ENCODE measurements around the gene LARP1. TPM values are rescaled to one million over a fixed set of nuclear protein-coding genes. Genes with fewer than 3 reads are reported as not detected.

LARP1 gene
- total and polyA plus RNA-seq, 4 donors = 26.0 to 74.1 (median 32.6) TPM

DNA sequence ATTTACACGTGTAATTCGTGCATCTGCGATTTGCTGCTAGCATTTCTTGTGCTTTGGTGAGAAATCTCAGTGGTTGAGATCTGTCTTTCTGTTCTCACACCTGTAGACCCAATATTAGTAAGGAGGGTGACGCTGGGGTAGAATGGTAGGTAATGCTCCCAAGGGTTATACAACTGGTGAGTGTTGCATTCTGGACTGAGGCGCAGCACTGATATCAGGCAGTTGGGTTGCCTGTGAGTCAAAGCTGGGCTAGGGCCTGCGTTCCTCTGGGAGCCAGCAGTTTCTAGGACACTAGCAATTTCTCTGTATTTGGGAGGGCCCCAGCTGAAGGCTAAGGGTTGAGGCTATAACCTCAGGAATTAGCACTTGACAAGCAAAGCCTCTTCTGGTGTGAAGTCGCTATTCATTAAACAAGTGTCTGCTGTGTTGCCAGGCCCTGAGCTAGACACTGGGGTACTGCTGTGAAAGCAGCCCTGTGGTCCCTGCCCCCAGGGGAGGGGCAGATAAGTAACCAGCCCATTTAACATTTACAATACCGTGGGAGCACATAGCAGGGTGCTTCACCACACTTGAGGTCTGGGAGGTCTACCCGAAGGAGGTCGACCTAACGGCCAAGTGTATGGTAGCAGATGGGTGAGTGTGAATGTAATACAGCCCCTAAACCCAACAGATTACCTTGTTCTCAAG is 28.7 kb downstream of the LARP1 start:
- Histone ChIP-seq H3K36me3 (ENCODE audit: control insufficient read depth in 4 of 4, insufficient read depth in 3 of 4, low read depth in 1 of 4, low read length in 3 of 4) (no peaks in the 10 kb centered on the region), H3K27ac (ENCODE audit: low read depth in 1 of 2, low read length in 2 of 2) (no peak overlapping the region), H3K27me3 (ENCODE audit: control insufficient read depth in 4 of 4, insufficient read depth in 4 of 4, low read length in 3 of 4) (no peaks in the 10 kb centered on the region), H3K4me1 (ENCODE audit: control insufficient read depth in 4 of 4, insufficient read depth in 4 of 4, low read length in 3 of 4) (peaks cover 11 to 30% (median 24%) of the 10 kb centered on the region in 4 donors), H3K9ac (ENCODE audit: low read depth in 1 of 2, low read length in 2 of 2) (no peak overlapping the region), H3K9me3 (ENCODE audit: control insufficient read depth in 4 of 4, low read length in 3 of 4) (no peaks in the 10 kb centered on the region), H3K4me3 (ENCODE audit: low read depth in 1 of 3, low read length in 3 of 3) (no peak overlapping the region)
- TF ChIP-seq FOXA2 (IDR thresholded peaks at IDR 0.05) = no peak
- no peak for TF ChIP-seq NR2F2 (IDR thresholded peaks at IDR 0.05)
- no peak for TF ChIP-seq GABPA (IDR thresholded peaks at IDR 0.05 in 1 of 2, conservative IDR thresholded peaks at IDR 0.05 in 1 of 2)
- no peak for TF ChIP-seq YY1 (IDR thresholded peaks at IDR 0.05)
- no peak for TF ChIP-seq TAF1 (conservative IDR thresholded peaks at IDR 0.05)
- no peak for TF ChIP-seq RXRA (IDR thresholded peaks at IDR 0.05)
- no peak for TF ChIP-seq SP1 (IDR thresholded peaks at IDR 0.05)
- TF ChIP-seq, protein P1, sequence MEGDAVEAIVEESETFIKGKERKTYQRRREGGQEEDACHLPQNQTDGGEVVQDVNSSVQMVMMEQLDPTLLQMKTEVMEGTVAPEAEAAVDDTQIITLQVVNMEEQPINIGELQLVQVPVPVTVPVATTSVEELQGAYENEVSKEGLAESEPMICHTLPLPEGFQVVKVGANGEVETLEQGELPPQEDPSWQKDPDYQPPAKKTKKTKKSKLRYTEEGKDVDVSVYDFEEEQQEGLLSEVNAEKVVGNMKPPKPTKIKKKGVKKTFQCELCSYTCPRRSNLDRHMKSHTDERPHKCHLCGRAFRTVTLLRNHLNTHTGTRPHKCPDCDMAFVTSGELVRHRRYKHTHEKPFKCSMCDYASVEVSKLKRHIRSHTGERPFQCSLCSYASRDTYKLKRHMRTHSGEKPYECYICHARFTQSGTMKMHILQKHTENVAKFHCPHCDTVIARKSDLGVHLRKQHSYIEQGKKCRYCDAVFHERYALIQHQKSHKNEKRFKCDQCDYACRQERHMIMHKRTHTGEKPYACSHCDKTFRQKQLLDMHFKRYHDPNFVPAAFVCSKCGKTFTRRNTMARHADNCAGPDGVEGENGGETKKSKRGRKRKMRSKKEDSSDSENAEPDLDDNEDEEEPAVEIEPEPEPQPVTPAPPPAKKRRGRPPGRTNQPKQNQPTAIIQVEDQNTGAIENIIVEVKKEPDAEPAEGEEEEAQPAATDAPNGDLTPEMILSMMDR (IDR thresholded peaks at IDR 0.05; ENCODE audit: low read depth, low read length, missing input control) = no peak
- TF ChIP-seq FOXA1 (IDR thresholded peaks at IDR 0.05) = no peak
- no peak for TF ChIP-seq RAD21 (IDR thresholded peaks at IDR 0.05)
- TF ChIP-seq, protein P2, sequence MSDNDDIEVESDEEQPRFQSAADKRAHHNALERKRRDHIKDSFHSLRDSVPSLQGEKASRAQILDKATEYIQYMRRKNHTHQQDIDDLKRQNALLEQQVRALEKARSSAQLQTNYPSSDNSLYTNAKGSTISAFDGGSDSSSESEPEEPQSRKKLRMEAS (IDR thresholded peaks at IDR 0.05) = no peak
- 84% methylated on average over 11 of the region's 11 CpGs for WGBS
- DNase-seq (ENCODE audit: low spot score) = no peak

DNA sequence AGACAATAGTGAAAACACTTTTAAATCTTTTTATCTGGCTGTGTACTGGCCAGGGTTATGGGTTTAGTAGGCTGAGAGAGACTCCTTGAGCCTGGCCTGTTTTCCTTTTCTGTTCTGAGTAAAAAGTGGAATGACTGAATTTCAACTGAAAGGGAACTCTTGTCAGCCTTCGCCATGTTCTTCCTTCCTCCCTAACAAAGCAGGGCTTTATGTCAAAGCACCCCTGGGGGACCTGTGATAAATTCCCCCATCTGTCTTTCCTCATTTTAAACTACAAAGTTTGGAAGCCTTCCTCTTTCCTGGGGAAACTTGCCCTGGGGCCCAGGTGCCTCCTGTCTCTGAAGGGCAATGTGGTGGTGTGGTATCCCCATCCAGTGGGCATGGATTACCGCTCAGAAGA is 29.7 kb downstream of the LARP1 start:
- H3K27ac ChIP-seq (ENCODE audit: low read depth in 1 of 2, low read length in 2 of 2) = no peak overlapping the region
- H3K9ac ChIP-seq (ENCODE audit: low read depth in 1 of 2, low read length in 2 of 2) = no peak overlapping the region
- H3K27me3 ChIP-seq (ENCODE audit: control insufficient read depth in 4 of 4, insufficient read depth in 4 of 4, low read length in 3 of 4) = no peaks in the 10 kb centered on the region
- H3K4me3 ChIP-seq (ENCODE audit: low read depth in 1 of 3, low read length in 3 of 3) = no peak overlapping the region
- no peaks in the 10 kb centered on the region for H3K9me3 ChIP-seq (ENCODE audit: control insufficient read depth in 4 of 4, low read length in 3 of 4)
- peaks cover 7 to 22% (median 20%) of the 10 kb centered on the region in 4 donors for H3K4me1 ChIP-seq (ENCODE audit: control insufficient read depth in 4 of 4, insufficient read depth in 4 of 4, low read length in 3 of 4)
- 86% methylated on average over 2 of the region's 2 CpGs for WGBS
- H3K36me3 ChIP-seq (ENCODE audit: control insufficient read depth in 4 of 4, insufficient read depth in 3 of 4, low read depth in 1 of 4, low read length in 3 of 4) = no peaks in the 10 kb centered on the region
- no peak for DNase-seq (ENCODE audit: low spot score)
- TF ChIP-seq NR2F2 (IDR thresholded peaks at IDR 0.05) = no peak
- TF ChIP-seq FOXA1 (IDR thresholded peaks at IDR 0.05) = no peak
- no peak for TF ChIP-seq FOXA2 (IDR thresholded peaks at IDR 0.05)
- TF ChIP-seq YY1 (IDR thresholded peaks at IDR 0.05) = no peak
- TF ChIP-seq, protein P1 (IDR thresholded peaks at IDR 0.05; ENCODE audit: low read depth, low read length, missing input control) = no peak
- TF ChIP-seq, protein P3, sequence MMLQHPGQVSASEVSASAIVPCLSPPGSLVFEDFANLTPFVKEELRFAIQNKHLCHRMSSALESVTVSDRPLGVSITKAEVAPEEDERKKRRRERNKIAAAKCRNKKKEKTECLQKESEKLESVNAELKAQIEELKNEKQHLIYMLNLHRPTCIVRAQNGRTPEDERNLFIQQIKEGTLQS (IDR thresholded peaks at IDR 0.05) = no peak

DNA sequence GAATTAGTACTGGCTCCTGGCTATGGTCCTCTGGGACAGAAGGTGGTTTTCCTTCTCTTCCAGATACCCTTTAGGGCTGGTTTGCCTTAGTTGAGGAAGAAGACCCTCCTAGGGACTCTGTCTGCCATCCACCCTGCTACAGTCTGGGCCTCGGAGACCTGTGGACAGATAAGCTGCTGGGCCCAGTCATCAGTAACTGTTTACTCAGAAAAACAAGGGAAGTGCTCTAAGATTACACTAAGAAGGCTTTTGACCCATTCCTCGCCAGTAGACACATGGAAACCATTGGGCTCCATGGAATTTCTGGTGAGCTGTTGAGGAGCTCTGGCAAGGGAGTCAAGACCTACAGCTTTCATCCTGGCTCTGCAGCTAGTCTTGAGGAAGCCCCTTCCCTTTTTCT is 31.2 kb downstream of the LARP1 start:
- DNase-seq (ENCODE audit: low spot score) = no peak
- no peak overlapping the region for H3K27ac ChIP-seq (ENCODE audit: low read depth in 1 of 2, low read length in 2 of 2)
- WGBS = 57% methylated on average over 2 of the region's 2 CpGs

More for the DNA sequence above, 31.2 kb downstream of the LARP1 start:
- Histone ChIP-seq H3K4me3 (ENCODE audit: low read depth in 1 of 3, low read length in 3 of 3) (no peak overlapping the region), H3K4me1 (ENCODE audit: control insufficient read depth in 4 of 4, insufficient read depth in 4 of 4, low read length in 3 of 4) (peaks cover 7 to 22% (median 18%) of the 10 kb centered on the region in 4 donors), H3K36me3 (ENCODE audit: control insufficient read depth in 4 of 4, insufficient read depth in 3 of 4, low read depth in 1 of 4, low read length in 3 of 4) (peaks cover 0 to 6% (median 1%) of the 10 kb centered on the region in 4 donors), H3K27me3 (ENCODE audit: control insufficient read depth in 4 of 4, insufficient read depth in 4 of 4, low read length in 3 of 4) (no peaks in the 10 kb centered on the region), H3K9ac (ENCODE audit: low read depth in 1 of 2, low read length in 2 of 2) (no peak overlapping the region), H3K9me3 (ENCODE audit: control insufficient read depth in 4 of 4, low read length in 3 of 4) (no peaks in the 10 kb centered on the region)
- TF ChIP-seq, protein P4, sequence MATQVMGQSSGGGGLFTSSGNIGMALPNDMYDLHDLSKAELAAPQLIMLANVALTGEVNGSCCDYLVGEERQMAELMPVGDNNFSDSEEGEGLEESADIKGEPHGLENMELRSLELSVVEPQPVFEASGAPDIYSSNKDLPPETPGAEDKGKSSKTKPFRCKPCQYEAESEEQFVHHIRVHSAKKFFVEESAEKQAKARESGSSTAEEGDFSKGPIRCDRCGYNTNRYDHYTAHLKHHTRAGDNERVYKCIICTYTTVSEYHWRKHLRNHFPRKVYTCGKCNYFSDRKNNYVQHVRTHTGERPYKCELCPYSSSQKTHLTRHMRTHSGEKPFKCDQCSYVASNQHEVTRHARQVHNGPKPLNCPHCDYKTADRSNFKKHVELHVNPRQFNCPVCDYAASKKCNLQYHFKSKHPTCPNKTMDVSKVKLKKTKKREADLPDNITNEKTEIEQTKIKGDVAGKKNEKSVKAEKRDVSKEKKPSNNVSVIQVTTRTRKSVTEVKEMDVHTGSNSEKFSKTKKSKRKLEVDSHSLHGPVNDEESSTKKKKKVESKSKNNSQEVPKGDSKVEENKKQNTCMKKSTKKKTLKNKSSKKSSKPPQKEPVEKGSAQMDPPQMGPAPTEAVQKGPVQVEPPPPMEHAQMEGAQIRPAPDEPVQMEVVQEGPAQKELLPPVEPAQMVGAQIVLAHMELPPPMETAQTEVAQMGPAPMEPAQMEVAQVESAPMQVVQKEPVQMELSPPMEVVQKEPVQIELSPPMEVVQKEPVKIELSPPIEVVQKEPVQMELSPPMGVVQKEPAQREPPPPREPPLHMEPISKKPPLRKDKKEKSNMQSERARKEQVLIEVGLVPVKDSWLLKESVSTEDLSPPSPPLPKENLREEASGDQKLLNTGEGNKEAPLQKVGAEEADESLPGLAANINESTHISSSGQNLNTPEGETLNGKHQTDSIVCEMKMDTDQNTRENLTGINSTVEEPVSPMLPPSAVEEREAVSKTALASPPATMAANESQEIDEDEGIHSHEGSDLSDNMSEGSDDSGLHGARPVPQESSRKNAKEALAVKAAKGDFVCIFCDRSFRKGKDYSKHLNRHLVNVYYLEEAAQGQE (IDR thresholded peaks at IDR 0.05) = no peak
- no peak for TF ChIP-seq TAF1 (conservative IDR thresholded peaks at IDR 0.05)
- no peak for TF ChIP-seq HNF4A (conservative IDR thresholded peaks at IDR 0.05)
- no peak for TF ChIP-seq NR2F2 (IDR thresholded peaks at IDR 0.05)
- TF ChIP-seq FOXA2 (IDR thresholded peaks at IDR 0.05) = no peak
- TF ChIP-seq RXRA (IDR thresholded peaks at IDR 0.05) = no peak
- TF ChIP-seq, protein P1 (IDR thresholded peaks at IDR 0.05; ENCODE audit: low read depth, low read length, missing input control) = no peak
- TF ChIP-seq EGR1 (IDR thresholded peaks at IDR 0.05; ENCODE audit: low read depth in 2 of 2) = no peak
- no peak for TF ChIP-seq SP1 (IDR thresholded peaks at IDR 0.05)
- TF ChIP-seq RAD21 (IDR thresholded peaks at IDR 0.05) = no peak
- TF ChIP-seq FOXA1 (IDR thresholded peaks at IDR 0.05) = no peak

All from liver (tissue), 9 donors.